ENCODE measurements around the gene FHIT.

Gene FHIT

GRCh38 chr3:59759298-59760031, 1491.8 kb downstream of the FHIT start:
- no peak for DNase-seq

- no peak for DNase-seq
These were observed 1492.6 kb downstream of the FHIT start for GRCh38 chr3:59758672-59759071.

- DNase-seq = no peak
These were observed 1494.3 kb downstream of the FHIT start for GRCh38 chr3:59756934-59757333.

GRCh38 chr3:59754456-59755129, 1496.7 kb downstream of the FHIT start:
- DNase-seq = no peak

GRCh38 chr3:59753808-59754450, 1497.3 kb downstream of the FHIT start:
- no peak for DNase-seq

- no peak for DNase-seq
These were observed 1498.3 kb downstream of the FHIT start for GRCh38 chr3:59752925-59753324.

GRCh38 chr3:59751606-59752005, 1499.6 kb downstream of the FHIT start:
- DNase-seq = no peak

GRCh38 chr3:59750391-59750790, 1500.9 kb downstream of the FHIT start:
- no peak for DNase-seq

GRCh38 chr3:59749291-59749690, 1502.0 kb downstream of the FHIT start:
- no peak for DNase-seq

- DNase-seq = no peak
These were observed 1504.7 kb downstream of the FHIT start for GRCh38 chr3:59746585-59746984.

- no peak for DNase-seq
These were observed 1514.0 kb downstream of the FHIT start for GRCh38 chr3:59737241-59737640.

- no peak for DNase-seq
These were observed 1517.2 kb downstream of the FHIT start for GRCh38 chr3:59734061-59734460.

GRCh38 chr3:59733041-59733809, 1518.0 kb downstream of the FHIT start:
- DNase-seq = no peak

GRCh38 chr3:59731943-59732342, 1519.3 kb downstream of the FHIT start:
- DNase-seq = no peak

- no peak for DNase-seq
These were observed 1520.7 kb downstream of the FHIT start for GRCh38 chr3:59730591-59730990.

- DNase-seq = no peak
These were observed 1522.7 kb downstream of the FHIT start for GRCh38 chr3:59728587-59728908.

GRCh38 chr3:59727902-59728586, 1523.2 kb downstream of the FHIT start:
- DNase-seq = no peak

GRCh38 chr3:59726279-59726678, 1525.0 kb downstream of the FHIT start:
- DNase-seq = no peak

- no peak for DNase-seq
These were observed 1533.5 kb downstream of the FHIT start for GRCh38 chr3:59717679-59718205.

GRCh38 chr3:59714066-59714465, 1537.2 kb downstream of the FHIT start:
- DNase-seq = no peak

GRCh38 chr3:59710554-59710953, 1540.7 kb downstream of the FHIT start:
- no peak for DNase-seq

GRCh38 chr3:59709702-59710553, 1541.3 kb downstream of the FHIT start:
- no peak for DNase-seq

All from NCI-H1048 (cell line).